ENCODE data around the gene FBXL19. TPM values are rescaled to one million over a fixed set of nuclear protein-coding genes. Genes with fewer than 3 reads are reported as not detected.

FBXL19 gene
- total RNA-seq (2022; extraction: Qiagen RNA extraction): 13.9 to 22.2 TPM (median 20.1 TPM) in 5 replicates

DNA sequence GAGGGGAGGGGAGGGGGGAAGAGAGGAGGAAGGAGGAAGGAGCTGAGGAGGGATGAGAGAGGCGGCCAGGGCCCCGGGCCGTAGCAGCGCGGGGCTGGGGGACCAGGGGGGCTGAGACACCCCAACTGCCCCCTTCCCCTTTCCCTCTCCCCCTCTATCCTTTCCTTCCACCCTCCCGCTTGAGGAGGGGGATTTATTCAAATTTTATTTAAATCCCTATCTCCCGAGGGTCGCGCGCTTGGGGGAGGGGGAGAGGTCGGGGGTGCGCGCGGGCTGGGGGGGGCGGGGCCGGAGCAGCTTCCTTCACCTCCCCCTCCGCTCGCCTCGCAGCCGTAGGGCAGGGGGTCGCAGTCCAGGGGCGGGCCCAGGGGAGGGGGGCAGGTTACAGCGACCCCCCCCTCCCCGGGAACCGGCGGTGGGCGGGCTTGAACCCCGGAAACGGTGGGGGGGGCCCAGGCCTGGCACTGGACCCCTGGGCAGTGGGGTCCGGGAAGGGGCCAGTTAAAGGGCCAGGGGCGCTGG, at the start of gene FBXL19:
TSS of gene FBXL19 (plus strand) at position 19 of the 522 bp plus-strand sequence. CDS start 2,183 bp downstream, outside the sequence.

DNA sequence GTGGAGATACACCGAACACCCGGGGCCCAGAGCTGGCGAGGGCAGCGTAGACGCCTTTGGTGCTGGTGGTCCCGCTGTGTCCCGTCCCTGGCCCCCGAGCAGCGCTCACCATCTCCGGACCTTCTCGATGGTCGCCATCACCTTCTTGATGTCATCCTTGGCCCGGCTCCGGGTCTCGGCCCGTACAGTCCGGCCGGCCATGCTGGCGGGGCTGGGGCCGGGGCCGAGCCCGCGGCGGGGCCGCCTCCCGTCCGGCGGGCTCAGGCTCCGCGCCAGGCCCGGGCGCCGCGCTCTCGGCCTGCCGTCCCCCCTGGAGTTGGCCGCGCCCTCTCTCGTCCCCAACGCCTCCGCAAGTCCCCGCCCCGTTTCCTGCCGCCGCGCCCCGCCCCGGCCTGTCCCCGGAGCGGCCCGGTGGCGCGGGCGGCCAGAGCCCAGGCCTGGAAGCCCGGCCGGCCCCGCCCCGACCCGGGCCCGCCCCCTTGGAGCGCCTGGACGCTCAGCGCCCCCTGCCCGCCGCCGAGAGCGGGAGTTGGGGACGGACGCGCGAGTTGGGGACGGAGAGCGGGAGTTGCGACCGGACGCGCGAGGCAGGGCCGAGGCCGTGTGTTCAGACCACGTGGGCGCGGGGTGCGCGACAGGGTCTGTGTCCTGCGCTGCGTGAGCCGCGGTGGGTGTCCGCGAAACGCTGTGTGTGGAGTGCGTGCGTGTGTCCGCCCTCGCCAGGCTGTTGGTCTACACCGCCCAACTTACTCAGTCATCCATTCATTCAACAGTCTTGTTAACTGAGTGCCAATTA, 29.4 kb upstream of the FBXL19 start, which contains the start of gene BCL7C:
TSS of gene BCL7C (minus strand) at position 334 of the 796 bp plus-strand sequence. CDS start at position 201, 133 bp downstream.

GRCh38 chr16:30896261-30896888, 27.0 kb upstream of the FBXL19 start, which contains the start of gene CTF1:
Gene CTF1, plus strand, starts transcription at chr16:30896614. Its CDS starts 30 bp downstream, at chr16:30896644.

GRCh38 chr16:30948667-30949649, 25.6 kb downstream of the FBXL19 start, which contains the start of gene ORAI3:
Gene ORAI3, plus strand, starts transcription at chr16:30949068. Its CDS starts 222 bp downstream, at chr16:30949290.

DNA sequence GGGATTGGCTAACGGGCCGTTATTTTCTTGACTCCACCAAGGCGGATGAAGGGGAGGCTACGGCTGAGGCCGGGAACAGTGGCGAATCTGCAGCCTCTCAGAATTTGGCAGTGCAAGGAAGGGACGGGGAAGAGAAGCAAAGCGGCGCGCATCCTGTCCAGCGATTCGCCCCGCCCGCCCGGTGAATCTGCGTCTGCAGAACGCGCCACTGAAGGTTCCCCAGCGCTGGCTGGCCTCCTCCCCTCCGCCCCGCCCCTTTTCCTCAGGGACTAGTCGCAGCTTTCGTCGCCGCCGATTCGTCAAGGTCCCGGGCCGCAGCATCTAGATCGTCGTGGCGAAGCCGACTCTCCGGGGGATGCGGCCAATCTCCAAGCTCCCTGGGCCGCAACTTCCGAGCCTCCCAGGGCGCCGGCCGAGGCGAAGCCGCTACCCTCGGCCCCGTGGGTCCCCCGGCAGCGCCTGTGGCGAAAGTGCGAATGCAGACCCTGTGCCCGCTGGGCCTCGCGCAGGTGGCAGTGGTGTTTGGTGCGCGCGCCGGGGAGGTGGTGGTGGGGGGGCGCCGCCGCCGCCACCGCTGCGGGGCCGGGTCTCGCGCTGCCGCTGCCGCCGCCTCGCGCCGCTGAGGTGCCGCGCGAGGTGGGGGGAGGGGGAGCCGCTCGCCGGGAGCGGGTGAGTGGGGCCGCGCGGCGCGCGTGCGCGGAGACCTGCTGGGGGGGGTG, 34.2 kb downstream of the FBXL19 start, which contains the start of gene SETD1A:
TSS of gene SETD1A (plus strand) at position 299 of the 719 bp plus-strand sequence. CDS start 978 bp downstream, outside the sequence.

DNA sequence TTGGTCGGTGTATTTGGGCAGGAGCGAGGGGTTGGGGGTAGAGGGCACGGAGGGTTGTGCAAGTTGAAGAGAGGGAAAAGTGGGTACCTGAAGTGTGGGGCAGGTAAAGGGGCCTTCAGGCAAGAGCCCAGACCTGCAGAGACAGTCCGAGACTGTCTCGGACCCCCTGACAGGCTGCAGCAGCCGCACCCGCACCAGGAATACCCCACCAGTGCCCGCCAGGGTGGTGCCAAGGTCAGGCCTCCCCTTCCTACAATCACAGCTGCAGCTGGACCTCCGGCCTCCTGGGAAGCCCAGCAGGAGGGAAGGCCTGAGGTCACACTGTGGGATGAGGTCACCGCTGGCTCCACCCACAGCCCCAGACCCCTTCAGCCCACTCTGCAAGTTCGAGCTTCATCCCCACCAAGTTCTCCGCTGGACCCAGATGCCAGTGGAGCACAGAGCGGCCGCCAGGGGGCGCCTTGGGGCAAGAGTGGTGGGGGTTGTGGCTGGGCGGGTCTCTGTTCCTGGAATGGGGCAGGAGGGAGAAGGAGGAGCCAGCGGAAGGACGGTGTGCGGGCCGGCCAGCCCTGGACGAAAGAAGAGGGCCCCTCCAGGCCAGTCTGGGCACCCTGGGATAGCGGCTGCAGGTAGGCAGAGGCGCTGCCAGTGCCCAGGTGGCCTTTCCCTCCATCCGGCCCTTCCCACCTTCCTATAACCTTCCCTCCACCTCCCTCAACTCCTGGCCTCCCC, 61.5 kb downstream of the FBXL19 start, which contains the start of gene HSD3B7:
TSS of gene HSD3B7 (plus strand) at position 539 of the 732 bp plus-strand sequence. CDS start 452 bp downstream, outside the sequence.

Other genes starting within 250 kb of the FBXL19 start
- gene SRCAP, start 224.4 kb upstream of the FBXL19 start, total RNA-seq (2022; extraction: Qiagen RNA extraction): 11.0 to 30.6 TPM (median 25.8 TPM) in 5 replicates
- gene PHKG2, start 175.1 kb upstream of the FBXL19 start, total RNA-seq (2022; extraction: Qiagen RNA extraction): 17.9 to 26.3 TPM (median 23.3 TPM) in 5 replicates
- 4.4 to 9.9 TPM (median 9.0 TPM) in 5 replicates for gene CFAP119, start 161.5 kb upstream of the FBXL19 start, total RNA-seq (2022; extraction: Qiagen RNA extraction)
- gene RNF40, start 161.2 kb upstream of the FBXL19 start, total RNA-seq (2022; extraction: Qiagen RNA extraction): 74.1 to 90.1 TPM (median 87.1 TPM) in 5 replicates
- gene ZNF629, start 136.4 kb upstream of the FBXL19 start, total RNA-seq (2022; extraction: Qiagen RNA extraction): 15.1 to 17.9 TPM (median 16.2 TPM) in 5 replicates
- 24.4 to 39.0 TPM (median 37.0 TPM) in 5 replicates for gene BCL7C, start 29.5 kb upstream of the FBXL19 start, total RNA-seq (2022; extraction: Qiagen RNA extraction)
- gene CTF1, start 27.0 kb upstream of the FBXL19 start, total RNA-seq (2022; extraction: Qiagen RNA extraction): 0.09 to 0.18 TPM (median 0.13 TPM) in 5 replicates
- gene ORAI3, start 25.5 kb downstream of the FBXL19 start, total RNA-seq (2022; extraction: Qiagen RNA extraction): 10.1 to 17.2 TPM (median 14.7 TPM) in 5 replicates
- gene SETD1A, start 34.2 kb downstream of the FBXL19 start, total RNA-seq (2022; extraction: Qiagen RNA extraction): 16.0 to 22.1 TPM (median 21.3 TPM) in 5 replicates
- 13.0 to 16.0 TPM (median 15.0 TPM) in 5 replicates for gene HSD3B7, start 61.6 kb downstream of the FBXL19 start, total RNA-seq (2022; extraction: Qiagen RNA extraction)
- 1.5 to 1.9 TPM (median 1.7 TPM) in 5 replicates for gene STX1B, start 87.1 kb downstream of the FBXL19 start, total RNA-seq (2022; extraction: Qiagen RNA extraction)
- 60.0 to 76.0 TPM (median 70.3 TPM) in 5 replicates for gene STX4, start 110.0 kb downstream of the FBXL19 start, total RNA-seq (2022; extraction: Qiagen RNA extraction)
- 11.6 to 22.1 TPM (median 15.2 TPM) in 5 replicates for gene ZNF668, start 150.7 kb downstream of the FBXL19 start, total RNA-seq (2022; extraction: Qiagen RNA extraction)
- gene ZNF646, start 150.8 kb downstream of the FBXL19 start, total RNA-seq (2022; extraction: Qiagen RNA extraction): 7.5 to 12.1 TPM (median 10.1 TPM) in 5 replicates
- 1.1 to 3.1 TPM (median 1.4 TPM) in 5 replicates for gene PRSS53, start 165.4 kb downstream of the FBXL19 start, total RNA-seq (2022; extraction: Qiagen RNA extraction)
- gene VKORC1, start 171.2 kb downstream of the FBXL19 start, total RNA-seq (2022; extraction: Qiagen RNA extraction): 99.7 to 146 TPM (median 144 TPM) in 5 replicates
- gene BCKDK, start 184.8 kb downstream of the FBXL19 start, total RNA-seq (2022; extraction: Qiagen RNA extraction): 40.3 to 51.5 TPM (median 48.2 TPM) in 5 replicates
- gene KAT8, start 194.1 kb downstream of the FBXL19 start, total RNA-seq (2022; extraction: Qiagen RNA extraction): 35.4 to 40.3 TPM (median 39.2 TPM) in 5 replicates
- gene PRSS8, start 212.2 kb downstream of the FBXL19 start, total RNA-seq (2022; extraction: Qiagen RNA extraction): 0.41 to 0.76 TPM (median 0.57 TPM) in 5 replicates
- gene PRSS36, start 226.5 kb downstream of the FBXL19 start, total RNA-seq (2022; extraction: Qiagen RNA extraction): 0.58 to 1.1 TPM (median 0.72 TPM) in 5 replicates

Measured in A549 treated with CORT108297 at 1 μM for 4 hours (cell line).